GM23338 (cell line): ENCODE results near the gene FOXO3. TPM values are rescaled to one million over a fixed set of nuclear protein-coding genes. Genes with fewer than 3 reads are reported as not detected.

Experiments
- ATAC-seq: fragments of 200-7000 bp; cut with Tn5 transposase; 3 replicates; pipeline ENCODE4 v1.9.1; 2020
- DNase-seq: peaks from one replicate; pipeline ENCODE4 v3.0.0-alpha.2; 2015; ENCODE audit warnings: low spot score
- H2AFZ ChIP-seq: fragments of 200-600 bp; sonication (generic); 2 replicates; pipeline ENCODE4 v1.8.0; 2016; ENCODE audit warnings: antibody characterized with exemption, mild to moderate bottlenecking, moderate library complexity
- H3F3A ChIP-seq: fragments of 200-600 bp; sonication (generic); replicated peaks from 2 replicates; pipeline ENCODE4 v1.8.0; 2017; ENCODE audit warnings: antibody characterized with exemption, mixed run types, low read depth
- H3K27ac ChIP-seq: fragments of 200-600 bp; sonication (generic); 2 replicates; pipeline ENCODE4 v1.6.1; 2016; ENCODE audit warnings: low read depth
- H3K27me3 ChIP-seq: fragments of 200-600 bp; sonication (generic); 2 replicates; pipeline ENCODE4 v1.8.0; 2016; ENCODE audit warnings: mild to moderate bottlenecking, mixed run types, moderate library complexity; ENCODE audit not compliant: insufficient read depth
- H3K36me3 ChIP-seq: fragments of 200-600 bp; sonication (generic); 2 replicates; pipeline ENCODE4 v1.8.0; 2016; ENCODE audit warnings: mild to moderate bottlenecking; ENCODE audit not compliant: insufficient read depth
- H3K4me1 ChIP-seq: fragments of 200-600 bp; sonication (generic); 2 replicates; pipeline ENCODE4 v1.8.0; 2016; ENCODE audit warnings: mild to moderate bottlenecking, moderate library complexity; ENCODE audit not compliant: insufficient read depth
- H3K4me2 ChIP-seq: fragments of 200-600 bp; sonication (generic); 2 replicates; pipeline ENCODE4 v1.7.1; 2017; ENCODE audit warnings: mixed run types
- H3K4me3 ChIP-seq: fragments of 200-600 bp; sonication (generic); 2 replicates; pipeline ENCODE4 v1.6.1; 2016; ENCODE audit warnings: mixed run types
- H3K79me2 ChIP-seq: fragments of 200-600 bp; sonication (generic); replicated peaks from 2 replicates; pipeline ENCODE4 v1.8.0; 2017; ENCODE audit warnings: mild to moderate bottlenecking; ENCODE audit not compliant: insufficient read depth
- H3K9me2 ChIP-seq: fragments of 200-600 bp; sonication (generic); 2 replicates; pipeline ENCODE4 v1.8.0; 2017; ENCODE audit not compliant: insufficient read depth
- H4K20me1 ChIP-seq: fragments of 200-600 bp; sonication (generic); replicated peaks from 2 replicates; pipeline ENCODE4 v1.8.0; 2017; ENCODE audit warnings: mild to moderate bottlenecking; ENCODE audit not compliant: insufficient read depth
- H3K27ac Mint-ChIP-seq: 2 replicates; pipeline ENCODE4 v1.8.0; 2020; ENCODE audit warnings: inconsistent platforms, mild to moderate bottlenecking, moderate library complexity, mixed read lengths
- H3K27me3 Mint-ChIP-seq: 3 replicates; pipeline ENCODE4 v1.8.0; 2022; ENCODE audit warnings: low read depth, mild to moderate bottlenecking, moderate library complexity, mixed read lengths, inconsistent platforms; ENCODE audit not compliant: insufficient read depth, poor library complexity
- H3K36me3 Mint-ChIP-seq: 3 replicates; pipeline ENCODE4 v1.8.0; 2021; ENCODE audit warnings: low read depth, mild to moderate bottlenecking, inconsistent platforms, moderate library complexity, mixed read lengths
- H3K4me1 Mint-ChIP-seq: 3 replicates; pipeline ENCODE4 v1.8.0; 2020; ENCODE audit warnings: mild to moderate bottlenecking, inconsistent platforms, mixed read lengths
- H3K4me3 Mint-ChIP-seq: 3 replicates; pipeline ENCODE4 v1.8.0; 2021; ENCODE audit warnings: moderate library complexity, mild to moderate bottlenecking, inconsistent platforms, mixed read lengths
- H3K9me3 Mint-ChIP-seq: 3 replicates; pipeline ENCODE4 v1.8.0; 2020; ENCODE audit warnings: moderate library complexity, mild to moderate bottlenecking, inconsistent platforms, mixed read lengths
- CREB1 ChIP-seq: fragments of 250-450 bp; sonication (Bioruptor Pico); IDR thresholded peaks from 2 replicates; pipeline ENCODE4 v1.5.0; 2020; ENCODE audit warnings: low read depth, mild to moderate bottlenecking, moderate library complexity
- ETS1 ChIP-seq: IDR thresholded peaks from 2 replicates; pipeline ENCODE4 v1.6.1; 2016; ENCODE audit warnings: antibody characterized with exemption
- EZH2 ChIP-seq: fragments of 200-600 bp; sonication (generic); IDR thresholded peaks from one replicate; pipeline ENCODE4 v1.8.0; 2017; ENCODE audit warnings: antibody characterized with exemption, mild to moderate bottlenecking, low read depth; ENCODE audit not compliant: unreplicated experiment
- EZH2phosphoT487 ChIP-seq: fragments of 200-600 bp; sonication (generic); IDR thresholded peaks from one replicate; pipeline ENCODE4 v1.8.1; 2018; ENCODE audit warnings: antibody characterized with exemption; ENCODE audit not compliant: unreplicated experiment
- JUNB ChIP-seq: IDR thresholded peaks from one replicate; pipeline ENCODE4 v1.6.1; 2016; ENCODE audit warnings: antibody characterized with exemption; ENCODE audit not compliant: unreplicated experiment
- NANOG ChIP-seq: IDR thresholded peaks from 2 replicates; pipeline ENCODE4 v1.6.1; 2016; ENCODE audit warnings: antibody characterized with exemption, borderline replicate concordance
- REST ChIP-seq: IDR thresholded peaks from one replicate; pipeline ENCODE4 v1.6.1; 2018; ENCODE audit warnings: antibody characterized with exemption; ENCODE audit not compliant: unreplicated experiment
- STAT1 ChIP-seq: IDR thresholded peaks from one replicate; pipeline ENCODE4 v1.6.1; 2016; ENCODE audit warnings: antibody characterized with exemption; ENCODE audit not compliant: unreplicated experiment
- ZNF114 ChIP-seq: fragments of 250-450 bp; sonication (Bioruptor Pico); IDR thresholded peaks from 2 replicates; pipeline ENCODE4 v1.5.0; 2020; ENCODE audit warnings: mild to moderate bottlenecking, moderate library complexity
- ZNF331 ChIP-seq: fragments of 250-450 bp; sonication (Bioruptor Pico); IDR thresholded peaks from 2 replicates; pipeline ENCODE4 v1.5.0; 2020; ENCODE audit warnings: low read depth, mild to moderate bottlenecking, moderate library complexity
- polyA plus RNA-seq: library from polyadenylated mRNA; unstranded; fragments of >200 nt; fragmentation: Nextera tagmentation; extraction: Ambion mirVana; gene quantifications from 2 replicates; pipeline ENCODE4 v1.2.1, GENCODE V29; 2016
- total RNA-seq: library from RNA; depleted of rRNA; stranded (reverse); fragments of >200 nt; shearing (Covaris generic); gene quantifications from 2 replicates; pipeline ENCODE4 v1.2.3, GENCODE V29; 2014
- TF ChIP-seq, protein P1 (sequence below), 2 experiments: fragments of 200-600 bp in 1 of 2; sonication (generic) in 1 of 2; conservative IDR thresholded peaks; 2 replicates each; pipeline versions ENCODE4 v1.5.1 to v1.6.1; 2016 to 2017; ENCODE audit warnings: antibody characterized with exemption in 2 of 2, low read depth in 2 of 2, mild to moderate bottlenecking in 2 of 2, moderate library complexity in 1 of 2

The FOXO3 gene
- total and polyA plus RNA-seq, 2 experiments from 2014 or later: 9.8 to 20.2 TPM

DNA sequence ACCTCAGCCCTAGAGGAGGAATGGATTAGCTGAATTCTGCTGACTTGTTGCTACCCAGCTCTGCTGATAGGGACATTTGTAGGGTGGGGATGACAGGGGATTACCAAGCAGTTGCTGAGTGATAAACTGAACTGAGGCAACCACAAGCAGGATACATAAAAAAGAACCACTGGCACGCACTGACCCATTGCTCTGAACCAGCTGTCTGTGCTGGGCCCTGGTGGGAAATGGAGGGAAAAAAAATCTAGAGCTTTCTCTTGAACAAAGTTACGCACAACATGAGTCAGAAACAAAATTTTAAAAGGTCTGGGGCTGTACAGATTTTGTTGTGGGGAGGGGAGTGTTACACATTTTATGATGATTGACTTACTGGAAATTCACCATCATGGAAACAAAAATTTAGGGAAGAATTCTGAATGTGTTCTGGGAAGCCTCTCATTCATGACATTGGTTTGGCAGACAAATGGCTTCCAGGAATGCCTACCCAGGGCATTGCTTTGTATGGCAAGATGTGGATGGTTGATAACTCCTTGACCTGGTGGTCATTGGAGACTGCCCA lies 37.7 kb downstream of the FOXO3 start:
- no peak overlapping the region for H2AFZ ChIP-seq
- H3K27ac ChIP-seq: no peak overlapping the region
- peaks cover 33% of the 10 kb centered on the region for H3K4me1 Mint-ChIP-seq
- no peaks in the 10 kb centered on the region for H3K9me3 Mint-ChIP-seq
- peaks cover 86% of the 10 kb centered on the region for H3K79me2 ChIP-seq
- no peaks in the 10 kb centered on the region for H3F3A ChIP-seq
- no peak overlapping the region for H3K4me3 ChIP-seq
- H3K4me1 ChIP-seq: peaks cover 9% of the 10 kb centered on the region
- no peaks in the 10 kb centered on the region for H3K27me3 ChIP-seq
- no peak for DNase-seq
- peak overlapping the region; percentile 49 for H3K27ac Mint-ChIP-seq
- no peak overlapping the region for H3K4me2 ChIP-seq
- TF ChIP-seq STAT1: no peak
- TF ChIP-seq ZNF114: no peak
- TF ChIP-seq EZH2: no peak
- no peak for TF ChIP-seq CREB1 (CRISPR knock-in tag)
- TF ChIP-seq EZH2phosphoT487: no peak
- TF ChIP-seq ETS1: no peak
- no peak for TF ChIP-seq JUNB
- TF ChIP-seq NANOG: no peak
- no peak for TF ChIP-seq ZNF331 (CRISPR knock-in tag)
- TF ChIP-seq REST: no peak
- TF ChIP-seq, protein P1, sequence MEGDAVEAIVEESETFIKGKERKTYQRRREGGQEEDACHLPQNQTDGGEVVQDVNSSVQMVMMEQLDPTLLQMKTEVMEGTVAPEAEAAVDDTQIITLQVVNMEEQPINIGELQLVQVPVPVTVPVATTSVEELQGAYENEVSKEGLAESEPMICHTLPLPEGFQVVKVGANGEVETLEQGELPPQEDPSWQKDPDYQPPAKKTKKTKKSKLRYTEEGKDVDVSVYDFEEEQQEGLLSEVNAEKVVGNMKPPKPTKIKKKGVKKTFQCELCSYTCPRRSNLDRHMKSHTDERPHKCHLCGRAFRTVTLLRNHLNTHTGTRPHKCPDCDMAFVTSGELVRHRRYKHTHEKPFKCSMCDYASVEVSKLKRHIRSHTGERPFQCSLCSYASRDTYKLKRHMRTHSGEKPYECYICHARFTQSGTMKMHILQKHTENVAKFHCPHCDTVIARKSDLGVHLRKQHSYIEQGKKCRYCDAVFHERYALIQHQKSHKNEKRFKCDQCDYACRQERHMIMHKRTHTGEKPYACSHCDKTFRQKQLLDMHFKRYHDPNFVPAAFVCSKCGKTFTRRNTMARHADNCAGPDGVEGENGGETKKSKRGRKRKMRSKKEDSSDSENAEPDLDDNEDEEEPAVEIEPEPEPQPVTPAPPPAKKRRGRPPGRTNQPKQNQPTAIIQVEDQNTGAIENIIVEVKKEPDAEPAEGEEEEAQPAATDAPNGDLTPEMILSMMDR (conservative IDR thresholded peaks at IDR 0.05; ENCODE audit: low read depth in 2 of 2): no peak
- H3K9me2 ChIP-seq: no peaks in the 10 kb centered on the region
- H3K36me3 Mint-ChIP-seq: no peaks in the 10 kb centered on the region
- 0 out of 2 replicates have a peak, but pooled peaks cover 5% of the 10 kb centered on the region for H4K20me1 ChIP-seq
- peaks cover 4% of the 10 kb centered on the region for H3K27me3 Mint-ChIP-seq
- no peaks in the 10 kb centered on the region for H3K36me3 ChIP-seq
- H3K4me3 Mint-ChIP-seq: no peak overlapping the region
- ATAC-seq: no peak
